Measurements from ENCODE around the gene B4GALNT4.
"Not testable (repeated sequence)": the region's sequence is repeated elsewhere in the genome, so short reads cannot be mapped to it uniquely, and the experiment has no call there.

The B4GALNT4 gene

DNA sequence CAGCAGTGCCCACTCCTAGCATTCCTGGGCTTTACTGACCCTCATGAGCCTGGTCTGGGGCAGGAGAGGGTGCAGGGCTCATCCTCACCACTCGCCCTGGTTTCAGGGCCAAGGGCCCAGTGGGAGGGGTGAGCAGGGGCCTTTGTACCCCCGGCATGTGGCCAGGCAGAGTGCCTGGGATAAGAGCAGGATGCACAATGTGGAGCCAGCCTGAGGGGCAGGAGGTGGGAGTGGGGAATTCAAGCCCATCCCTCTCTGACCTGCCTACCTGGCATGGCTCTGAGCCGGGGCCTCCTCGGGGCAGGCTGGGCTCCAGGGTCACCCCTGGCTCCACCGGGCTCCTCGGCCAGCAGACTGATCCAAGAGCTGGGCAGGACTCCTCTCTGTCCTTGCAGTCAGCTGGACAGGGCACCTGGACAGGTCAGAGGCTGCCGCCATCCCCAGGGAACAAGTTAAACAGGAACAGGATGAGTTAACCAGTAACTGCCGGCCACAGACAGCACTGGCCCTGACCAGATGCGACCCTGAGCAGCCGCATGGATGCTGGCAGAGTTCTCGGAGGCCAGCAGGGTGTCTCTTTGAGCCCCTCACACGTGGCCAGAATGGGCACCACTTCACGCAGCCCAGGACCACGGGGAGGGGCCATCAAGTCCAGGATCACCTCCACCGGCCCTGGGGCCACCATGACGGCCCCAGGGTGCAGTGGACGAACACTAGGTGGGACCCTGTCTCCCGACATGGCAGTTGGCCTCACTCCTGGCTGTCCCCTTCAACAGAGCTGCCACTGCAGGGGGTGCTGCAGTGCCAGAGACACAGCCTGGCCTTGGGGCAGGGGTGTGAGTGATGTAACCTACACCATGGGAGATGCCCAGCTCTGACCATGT is 40.5 kb downstream of the B4GALNT4 start:
- Histone ChIP-seq H3K27ac (ENCODE audit: low read length) (no peak overlapping the region), H3K9me3 (replicated peaks; ENCODE audit: insufficient read depth, low read length) (no peaks in the 10 kb centered on the region), H3K4me1 (ENCODE audit: low read length) (peaks cover 4% of the 10 kb centered on the region; the same call in 1 of the 2 replicates), H4K20me1 (ENCODE audit: insufficient read depth, low read length) (no peaks in the 10 kb centered on the region), H3K9me2 (replicated peaks; ENCODE audit: insufficient read depth, low read length) (no peaks in the 10 kb centered on the region), H3K27me3 (replicated peaks; ENCODE audit: insufficient read depth, low read length) (peaks cover 58% of the 10 kb centered on the region), H3K4me2 (ENCODE audit: low read depth, low read length) (no peak overlapping the region), H3K79me2 (ENCODE audit: low read length) (no peaks in the 10 kb centered on the region), H3F3A (ENCODE audit: insufficient read depth, low read length) (no peaks in the 10 kb centered on the region), H3K36me3 (replicated peaks; ENCODE audit: insufficient read depth, low read length) (no peaks in the 10 kb centered on the region), H2AFZ (ENCODE audit: low read length) (no peak overlapping the region), H3K4me3 (ENCODE audit: low read length) (no peak overlapping the region), H3K9ac (ENCODE audit: low read length) (no peak overlapping the region)
- DNase-seq = no peak
- no peak for TF ChIP-seq EZH2phosphoT487 (IDR thresholded peaks at IDR 0.05; ENCODE audit: low read length)

DNA sequence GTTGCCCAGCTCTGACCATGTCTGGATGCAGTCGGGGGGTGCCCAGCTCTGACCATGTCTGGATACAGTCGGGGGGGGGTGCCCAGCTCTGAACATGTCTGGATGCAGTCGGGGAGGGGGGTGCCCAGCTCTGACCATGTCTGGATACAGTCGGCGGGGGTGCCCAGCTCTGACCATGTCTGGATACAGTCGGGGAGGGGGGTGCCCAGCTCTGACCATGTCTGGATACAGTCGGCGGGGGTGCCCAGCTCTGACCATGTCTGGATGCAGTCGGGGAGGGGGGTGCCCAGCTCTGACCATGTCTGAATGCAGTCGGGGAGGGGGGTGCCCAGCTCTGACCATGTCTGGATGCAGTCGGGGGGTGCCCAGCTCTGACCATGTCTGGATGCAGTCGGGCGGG is 41.4 kb downstream of the B4GALNT4 start:
- DNase-seq; H3K9ac ChIP-seq (ENCODE audit: low read length); H3K4me2 ChIP-seq (ENCODE audit: low read depth, low read length); H3K36me3 ChIP-seq (replicated peaks; ENCODE audit: insufficient read depth, low read length); H3K4me1 ChIP-seq (ENCODE audit: low read length); H4K20me1 ChIP-seq (ENCODE audit: insufficient read depth, low read length); H3F3A ChIP-seq (ENCODE audit: insufficient read depth, low read length); H3K9me2 ChIP-seq (replicated peaks; ENCODE audit: insufficient read depth, low read length); H2AFZ ChIP-seq (ENCODE audit: low read length); H3K9me3 ChIP-seq (replicated peaks; ENCODE audit: insufficient read depth, low read length); H3K4me3 ChIP-seq (ENCODE audit: low read length); H3K27ac ChIP-seq (ENCODE audit: low read length); H3K79me2 ChIP-seq (ENCODE audit: low read length): not testable (repeated sequence)
- H3K27me3 ChIP-seq (replicated peaks; ENCODE audit: insufficient read depth, low read length) = peaks cover 57% of the 10 kb centered on the region

DNA sequence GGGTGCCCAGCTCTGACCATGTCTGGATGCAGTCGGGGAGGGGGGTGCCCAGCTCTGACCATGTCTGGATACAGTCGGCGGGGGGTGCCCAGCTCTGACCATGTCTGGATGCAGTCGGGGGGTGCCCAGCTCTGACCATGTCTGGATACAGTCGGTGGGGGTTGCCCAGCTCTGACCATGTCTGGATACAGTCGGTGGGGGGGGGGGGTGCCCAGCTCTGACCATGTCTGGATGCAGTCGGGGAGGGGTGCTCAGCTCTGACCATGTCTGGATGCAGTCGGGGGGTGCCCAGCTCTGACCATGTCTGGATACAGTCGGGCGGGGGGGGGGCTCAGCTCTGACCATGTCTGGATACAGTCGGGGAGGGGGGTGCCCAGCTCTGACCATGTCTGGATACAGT is 42.2 kb downstream of the B4GALNT4 start:
- not testable (repeated sequence) for DNase-seq; H2AFZ ChIP-seq (ENCODE audit: low read length); H3K36me3 ChIP-seq (replicated peaks; ENCODE audit: insufficient read depth, low read length); H3K27ac ChIP-seq (ENCODE audit: low read length); H3K4me3 ChIP-seq (ENCODE audit: low read length); H3F3A ChIP-seq (ENCODE audit: insufficient read depth, low read length); H3K4me1 ChIP-seq (ENCODE audit: low read length); H3K79me2 ChIP-seq (ENCODE audit: low read length); H3K9ac ChIP-seq (ENCODE audit: low read length); H4K20me1 ChIP-seq (ENCODE audit: insufficient read depth, low read length); H3K9me3 ChIP-seq (replicated peaks; ENCODE audit: insufficient read depth, low read length); H3K9me2 ChIP-seq (replicated peaks; ENCODE audit: insufficient read depth, low read length); H3K4me2 ChIP-seq (ENCODE audit: low read depth, low read length)
- peaks cover 62% of the 10 kb centered on the region for H3K27me3 ChIP-seq (replicated peaks; ENCODE audit: insufficient read depth, low read length)

DNA sequence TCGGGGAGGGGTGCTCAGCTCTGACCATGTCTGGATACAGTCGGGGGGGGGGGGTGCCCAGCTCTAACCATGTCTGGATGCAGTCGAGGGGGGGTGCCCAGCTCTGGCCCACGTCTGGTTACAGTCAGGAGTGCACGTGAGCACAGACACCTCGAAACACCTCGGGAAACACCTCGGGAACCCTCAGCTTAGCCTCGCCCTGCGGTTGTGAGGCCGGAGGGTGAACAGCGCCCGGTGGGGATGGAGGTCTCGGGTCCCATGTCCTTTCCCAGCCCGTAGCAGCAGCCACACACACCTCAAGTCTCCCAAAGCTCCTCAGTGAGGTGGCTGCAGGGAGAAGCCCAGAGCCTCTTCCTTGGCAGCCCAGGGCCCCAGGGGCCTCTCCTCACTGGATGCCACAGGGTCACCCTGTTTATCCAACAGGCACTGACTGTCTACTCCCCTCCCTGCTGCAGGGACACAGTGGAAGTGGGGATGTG is 43.4 kb downstream of the B4GALNT4 start:
- Histone ChIP-seq H3K9ac (ENCODE audit: low read length) (no peak overlapping the region), H3F3A (ENCODE audit: insufficient read depth, low read length) (no peaks in the 10 kb centered on the region), H3K9me3 (replicated peaks; ENCODE audit: insufficient read depth, low read length) (no peaks in the 10 kb centered on the region), H3K4me3 (ENCODE audit: low read length) (no peak overlapping the region), H3K27ac (ENCODE audit: low read length) (no peak overlapping the region), H3K36me3 (replicated peaks; ENCODE audit: insufficient read depth, low read length) (no peaks in the 10 kb centered on the region), H3K27me3 (replicated peaks; ENCODE audit: insufficient read depth, low read length) (peaks cover 70% of the 10 kb centered on the region), H3K9me2 (replicated peaks; ENCODE audit: insufficient read depth, low read length) (no peaks in the 10 kb centered on the region), H2AFZ (ENCODE audit: low read length) (no peak overlapping the region), H4K20me1 (ENCODE audit: insufficient read depth, low read length) (no peaks in the 10 kb centered on the region), H3K79me2 (ENCODE audit: low read length) (no peaks in the 10 kb centered on the region), H3K4me1 (ENCODE audit: low read length) (no peaks in the 10 kb centered on the region), H3K4me2 (ENCODE audit: low read depth, low read length) (no peak overlapping the region)
- TF ChIP-seq EZH2phosphoT487 (IDR thresholded peaks at IDR 0.05; ENCODE audit: low read length) (no peak), EZH2 (optimal IDR thresholded peaks at IDR 0.05; ENCODE audit: low read depth, low read length) (no peak)
- TF ChIP-seq, protein P1, sequence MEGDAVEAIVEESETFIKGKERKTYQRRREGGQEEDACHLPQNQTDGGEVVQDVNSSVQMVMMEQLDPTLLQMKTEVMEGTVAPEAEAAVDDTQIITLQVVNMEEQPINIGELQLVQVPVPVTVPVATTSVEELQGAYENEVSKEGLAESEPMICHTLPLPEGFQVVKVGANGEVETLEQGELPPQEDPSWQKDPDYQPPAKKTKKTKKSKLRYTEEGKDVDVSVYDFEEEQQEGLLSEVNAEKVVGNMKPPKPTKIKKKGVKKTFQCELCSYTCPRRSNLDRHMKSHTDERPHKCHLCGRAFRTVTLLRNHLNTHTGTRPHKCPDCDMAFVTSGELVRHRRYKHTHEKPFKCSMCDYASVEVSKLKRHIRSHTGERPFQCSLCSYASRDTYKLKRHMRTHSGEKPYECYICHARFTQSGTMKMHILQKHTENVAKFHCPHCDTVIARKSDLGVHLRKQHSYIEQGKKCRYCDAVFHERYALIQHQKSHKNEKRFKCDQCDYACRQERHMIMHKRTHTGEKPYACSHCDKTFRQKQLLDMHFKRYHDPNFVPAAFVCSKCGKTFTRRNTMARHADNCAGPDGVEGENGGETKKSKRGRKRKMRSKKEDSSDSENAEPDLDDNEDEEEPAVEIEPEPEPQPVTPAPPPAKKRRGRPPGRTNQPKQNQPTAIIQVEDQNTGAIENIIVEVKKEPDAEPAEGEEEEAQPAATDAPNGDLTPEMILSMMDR (IDR thresholded peaks at IDR 0.05; ENCODE audit: low read length) = no peak
- no peak for DNase-seq
